Suppressor macrophage treated with lipopolysaccharide for 1 hour (primary cell): ENCODE measurements around the gene OR6C2.
"Not testable (repeated sequence)": the region's sequence is repeated elsewhere in the genome, so short reads cannot be mapped to it uniquely, and the experiment has no call there.

Experiments
- DNase-seq, 3 donors: peaks; one replicate each; pipeline ENCODE4 v3.0.0-alpha.2; 2020 to 2022

Gene OR6C2

DNA sequence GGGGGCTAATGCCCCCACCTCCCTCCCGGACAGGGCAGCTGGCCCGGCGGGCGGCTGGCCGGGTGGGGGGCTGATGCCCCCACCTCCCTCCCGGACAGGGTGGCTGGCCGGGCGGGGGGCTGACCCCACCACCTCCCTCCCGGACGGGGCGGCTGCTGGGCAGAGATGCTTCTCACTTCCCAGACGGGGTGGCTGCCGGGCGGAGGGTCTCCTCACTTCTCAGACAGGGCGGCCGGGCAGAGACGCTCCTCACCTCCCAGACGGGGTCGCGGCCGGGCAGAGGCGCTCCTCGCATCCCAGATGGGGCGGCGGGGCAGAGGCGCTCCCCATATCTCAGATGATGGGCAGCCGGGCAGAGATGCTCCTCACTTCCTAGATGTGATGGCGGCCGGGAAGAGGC is 35.3 kb downstream of the OR6C2 start:
- not testable (repeated sequence) for DNase-seq

DNA sequence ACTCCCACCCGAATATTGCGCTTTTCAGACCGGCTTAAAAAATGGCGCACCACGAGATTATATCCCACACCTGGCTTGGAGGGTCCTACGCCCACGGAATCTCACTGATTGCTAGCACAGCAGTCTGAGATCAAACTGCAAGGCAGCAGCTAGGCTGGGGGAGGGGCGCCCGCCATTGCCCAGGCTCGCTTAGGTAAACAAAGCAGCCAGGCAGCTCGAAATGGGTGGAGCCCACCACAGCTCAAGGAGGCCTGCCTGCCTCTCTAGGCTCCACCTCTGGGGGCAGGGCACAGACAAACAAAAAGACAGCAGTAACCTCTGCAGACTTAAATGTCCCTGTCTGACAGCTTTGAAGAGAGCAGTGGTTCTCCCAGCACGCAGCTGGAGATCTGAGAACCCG is 40.4 kb downstream of the OR6C2 start:
- not testable (repeated sequence) for DNase-seq

DNA sequence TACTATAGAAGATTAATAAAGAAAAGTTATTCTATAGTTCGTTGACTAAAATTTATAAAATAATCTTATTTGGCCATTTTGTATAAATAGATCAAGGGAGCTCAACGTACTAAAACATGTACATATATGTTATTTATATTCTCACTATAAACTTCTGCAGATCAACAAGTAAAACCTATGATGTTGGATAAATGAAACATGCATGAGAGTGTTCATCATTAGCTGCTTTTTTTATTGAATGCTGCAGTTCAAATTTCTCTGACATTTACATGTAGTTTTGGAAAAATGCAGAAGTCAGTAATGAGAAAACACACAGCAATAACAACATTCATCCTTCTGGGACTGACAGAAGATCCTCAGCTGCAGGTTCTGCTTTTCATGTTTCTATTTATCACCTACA is 48.2 kb downstream of the OR6C2 start, which contains the start of gene OR6C68:
OR6C68 (plus strand) TSS at position 301 of the 400 bp plus-strand sequence; CDS start at position 301, 0 bp downstream.
- DNase-seq, result no peak

DNA sequence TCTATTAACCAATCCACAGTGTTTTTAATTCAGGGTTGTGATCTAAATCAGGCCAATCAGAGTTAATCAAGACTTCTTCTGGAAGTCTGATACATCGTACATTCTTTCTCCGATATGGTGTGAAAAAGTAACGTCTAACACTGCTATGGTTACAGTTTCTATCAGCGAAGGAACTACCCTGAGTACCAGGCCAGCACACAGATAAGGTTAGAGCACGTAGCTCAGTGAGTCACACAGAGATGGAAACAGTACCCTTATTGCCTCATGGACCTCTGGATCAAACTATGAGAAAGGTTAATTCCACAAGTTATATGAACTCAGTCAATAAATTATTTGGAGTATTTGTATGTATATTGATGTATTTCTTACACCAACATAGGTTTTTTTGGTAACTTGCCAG is 51.6 kb downstream of the OR6C2 start:
- no peak for DNase-seq

DNA sequence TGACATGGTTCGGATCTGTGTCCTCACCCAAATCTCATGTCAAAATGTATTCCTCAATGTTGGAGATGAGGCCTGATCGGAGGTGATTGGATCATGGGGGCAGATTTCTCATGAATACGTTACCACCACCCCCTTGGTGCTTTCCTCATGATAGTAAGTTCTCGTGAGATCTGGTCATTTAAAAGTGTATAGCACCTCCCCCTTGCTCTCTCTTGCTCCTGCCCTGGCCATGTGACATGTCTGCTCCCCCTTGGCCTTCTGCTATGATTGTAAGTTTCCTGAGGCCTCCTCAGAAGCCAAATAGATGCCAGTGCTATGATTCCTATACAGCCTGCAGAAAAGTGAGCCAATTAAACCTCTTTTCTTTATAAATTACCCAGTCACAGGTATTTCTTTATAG is 55.4 kb downstream of the OR6C2 start:
- DNase-seq, result no peak

DNA sequence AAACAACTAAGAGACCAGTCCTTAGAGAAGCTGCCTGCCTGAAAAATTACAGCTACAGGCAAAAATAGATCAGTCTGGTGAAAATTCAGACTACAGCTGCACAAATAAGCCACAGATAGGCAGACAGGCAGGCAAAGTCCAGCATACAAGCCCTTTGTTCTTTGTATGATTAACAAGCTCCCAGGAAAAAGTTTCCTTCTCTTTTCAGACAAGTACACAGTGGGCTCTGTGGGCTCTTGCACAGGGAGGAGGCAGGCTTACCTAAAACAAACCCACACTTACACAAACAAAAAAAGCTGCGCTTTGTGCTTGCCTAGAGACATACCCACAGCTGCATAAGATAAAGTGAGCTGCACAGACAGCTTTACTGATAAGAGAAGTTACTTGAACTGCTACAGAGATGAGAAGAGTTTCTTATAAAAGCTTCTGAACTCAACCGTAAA is 56.0 kb downstream of the OR6C2 start:
- no peak for DNase-seq

DNA sequence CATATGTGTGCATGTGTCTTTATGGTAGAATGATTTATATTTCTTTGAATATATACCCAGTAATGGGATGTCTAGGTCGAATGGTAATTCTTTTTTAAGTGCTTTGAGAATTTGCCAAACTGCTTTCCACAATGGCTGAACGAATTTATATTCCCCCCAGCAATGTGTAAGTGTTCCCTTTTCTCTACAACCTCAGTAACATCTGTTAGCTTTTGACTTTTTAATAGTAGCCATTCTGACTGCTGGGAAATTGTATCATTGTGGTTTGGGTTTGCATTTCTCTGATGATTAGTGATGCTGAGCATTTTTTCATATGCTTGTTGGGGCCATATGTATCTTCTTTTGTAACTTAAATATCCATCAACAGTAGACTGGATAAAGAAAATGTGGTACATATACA is 57.7 kb downstream of the OR6C2 start:
- no peak for DNase-seq
